HFFc6 (cell line): ENCODE measurements around the gene PRKG1. TPM values are rescaled to one million over a fixed set of nuclear protein-coding genes. Genes with fewer than 3 reads are reported as not detected.

Source experiments
- DNase-seq: peaks from one replicate; pipeline ENCODE4 v3.0.0-alpha.2; 2018
- H3K27ac Mint-ChIP-seq: 2 replicates; pipeline ENCODE4 v1.8.0; 2020; ENCODE audit warnings: mild to moderate bottlenecking, mixed read lengths
- H3K27me3 Mint-ChIP-seq: 2 replicates; pipeline ENCODE4 v1.8.0; 2021; ENCODE audit warnings: mild to moderate bottlenecking, moderate library complexity, mixed read lengths; ENCODE audit not compliant: insufficient read depth
- H3K36me3 Mint-ChIP-seq: 2 replicates; pipeline ENCODE4 v1.8.0; 2021; ENCODE audit warnings: low read depth, mixed read lengths
- H3K4me1 Mint-ChIP-seq: 2 replicates; pipeline ENCODE4 v1.8.0; 2020; ENCODE audit warnings: low read depth, mixed read lengths
- H3K4me3 Mint-ChIP-seq: 2 replicates; pipeline ENCODE4 v1.8.0; 2020; ENCODE audit warnings: mild to moderate bottlenecking, moderate library complexity, mixed read lengths
- H3K9me3 Mint-ChIP-seq: 2 replicates; pipeline ENCODE4 v1.8.0; 2020; ENCODE audit warnings: mild to moderate bottlenecking, mixed read lengths
- CTCF ChIP-seq: fragments of 200-600 bp; sonication (generic); IDR thresholded peaks from 2 replicates; pipeline ENCODE4 v1.5.0; 2021; ENCODE audit warnings: antibody characterized with exemption, mild to moderate bottlenecking
- total RNA-seq, 6 experiments: library from RNA; stranded (reverse); fragmentation: NEBNext Ultra II Directional; extraction: Animal tissue kit (Norgen Biotek cat#: 25700); gene quantifications; 2 replicates in 1 of 6; 3 replicates in 5 of 6; pipeline ENCODE4 v1.2.3, GENCODE V29; 2021

Gene PRKG1
- total RNA-seq, 6 experiments from 2014 or later: 9.3 to 10.1 (median 9.8) TPM

GRCh38 chr10:51048792-51049191 lies 25.5 kb upstream of the PRKG1 start:
- Mint-ChIP-seq H3K27ac (no peak overlapping the region), H3K4me3 (no peak overlapping the region), H3K9me3 (no peaks in the 10 kb centered on the region), H3K27me3 (peaks cover 4% of the 10 kb centered on the region; the same call in 1 of the 2 replicates), H3K36me3 (no peaks in the 10 kb centered on the region), H3K4me1 (peaks cover 16% of the 10 kb centered on the region; the same call in 1 of the 2 replicates)
- no peak for DNase-seq
- no peak for TF ChIP-seq CTCF

- Mint-ChIP-seq H3K27ac (no peak overlapping the region), H3K9me3 (no peaks in the 10 kb centered on the region), H3K4me3 (no peak overlapping the region), H3K4me1 (peaks cover 16% of the 10 kb centered on the region; the same call in 1 of the 2 replicates), H3K36me3 (no peaks in the 10 kb centered on the region), H3K27me3 (peaks cover 4% of the 10 kb centered on the region; the same call in 1 of the 2 replicates)
- no peak for DNase-seq
- TF ChIP-seq CTCF: no peak
Measured at GRCh38 chr10:51052163-51052562, 22.1 kb upstream of the PRKG1 start.

- Mint-ChIP-seq H3K9me3 (no peaks in the 10 kb centered on the region), H3K27ac (no peak overlapping the region), H3K4me1 (no peaks in the 10 kb centered on the region), H3K4me3 (no peak overlapping the region), H3K36me3 (no peaks in the 10 kb centered on the region), H3K27me3 (peaks cover 3% of the 10 kb centered on the region; the same call in 1 of the 2 replicates)
- DNase-seq: no peak
- no peak for TF ChIP-seq CTCF
Measured at GRCh38 chr10:51057925-51058324, 16.4 kb upstream of the PRKG1 start.

- Mint-ChIP-seq H3K36me3 (no peaks in the 10 kb centered on the region), H3K27me3 (no peaks in the 10 kb centered on the region), H3K4me3 (no peak overlapping the region), H3K9me3 (no peaks in the 10 kb centered on the region), H3K27ac (no peak overlapping the region), H3K4me1 (peaks cover 7% of the 10 kb centered on the region; the same call in 1 of the 2 replicates)
- no peak for DNase-seq
- TF ChIP-seq CTCF: no peak
Measured at GRCh38 chr10:51063166-51063565, 11.1 kb upstream of the PRKG1 start.

GRCh38 chr10:51063659-51064535 lies 10.4 kb upstream of the PRKG1 start:
- Mint-ChIP-seq H3K4me3 (no peak overlapping the region), H3K27ac (no peak overlapping the region), H3K36me3 (no peaks in the 10 kb centered on the region), H3K27me3 (no peaks in the 10 kb centered on the region), H3K9me3 (no peaks in the 10 kb centered on the region), H3K4me1 (peaks cover 7% of the 10 kb centered on the region; the same call in 1 of the 2 replicates)
- peak; percentile 90 for TF ChIP-seq CTCF
- peak; percentile 58 for DNase-seq
